GM21360 (cell line): Measurements from ENCODE around the gene TMEM266.

ENCODE experiments used
- ATAC-seq: cut with Tn5 transposase; IDR thresholded peaks from one replicate; pipeline ENCODE4 v1.9.1; 2021; ENCODE audit warnings: mild to moderate bottlenecking, moderate library complexity; ENCODE audit not compliant: unreplicated experiment

The TMEM266 gene

DNA sequence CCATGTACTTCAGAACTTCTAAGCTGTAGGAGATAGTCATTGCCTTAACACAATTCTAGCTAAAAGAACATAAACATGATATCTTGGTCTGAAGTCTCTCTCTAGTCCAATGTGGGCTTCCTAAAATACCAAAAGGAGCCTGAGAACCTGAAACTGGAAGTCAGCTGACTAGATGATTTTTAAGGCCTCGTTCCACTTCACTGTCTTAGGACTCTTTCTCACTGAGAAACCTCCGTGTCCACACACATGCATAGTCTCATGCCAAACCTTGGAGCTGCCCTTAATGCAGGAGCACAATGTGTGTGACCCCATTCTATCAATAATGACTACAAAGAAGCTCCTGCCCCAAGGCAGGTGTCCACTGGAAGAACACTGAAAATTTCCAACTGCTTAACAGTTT lies 163.7 kb downstream of the TMEM266 start:
- peak; percentile 70 for ATAC-seq

DNA sequence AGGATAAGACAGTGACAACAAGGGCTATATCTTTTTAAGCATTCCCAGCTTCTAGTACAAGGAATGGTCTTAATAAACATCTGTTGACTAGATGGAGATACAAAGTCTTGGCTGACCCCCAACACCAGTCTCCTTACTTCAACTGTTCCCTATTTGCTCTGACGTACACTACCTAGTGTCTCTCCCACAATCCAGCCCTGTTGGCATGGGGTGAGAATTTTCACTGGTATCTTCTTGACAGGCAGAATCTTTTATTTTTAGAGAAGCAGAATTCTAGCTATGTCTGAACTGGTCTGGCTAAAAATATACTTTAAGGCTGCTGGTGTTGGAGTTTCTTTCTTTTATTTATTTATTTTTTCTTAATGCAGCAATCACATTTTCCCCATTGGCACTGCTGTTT lies 169.5 kb downstream of the TMEM266 start:
- ATAC-seq: no peak

DNA sequence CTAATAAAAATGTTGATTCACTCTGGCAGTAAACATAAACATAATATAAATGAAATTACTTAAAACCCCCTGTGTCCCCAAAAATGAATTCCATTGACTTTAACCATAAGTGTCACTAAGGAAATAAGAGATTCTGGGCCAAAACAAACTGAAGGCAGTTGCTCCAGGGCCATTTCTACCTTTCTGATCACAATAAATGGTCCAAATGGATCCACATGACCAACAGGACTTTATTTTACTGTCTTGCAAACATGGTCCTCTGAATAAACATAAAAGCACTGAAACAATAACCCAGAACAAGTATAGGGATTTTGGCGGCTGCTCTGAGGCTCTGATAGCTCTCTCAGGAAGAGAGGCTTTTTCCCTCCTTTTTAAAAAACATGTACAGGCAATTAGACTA lies 174.1 kb downstream of the TMEM266 start:
- no peak for ATAC-seq

DNA sequence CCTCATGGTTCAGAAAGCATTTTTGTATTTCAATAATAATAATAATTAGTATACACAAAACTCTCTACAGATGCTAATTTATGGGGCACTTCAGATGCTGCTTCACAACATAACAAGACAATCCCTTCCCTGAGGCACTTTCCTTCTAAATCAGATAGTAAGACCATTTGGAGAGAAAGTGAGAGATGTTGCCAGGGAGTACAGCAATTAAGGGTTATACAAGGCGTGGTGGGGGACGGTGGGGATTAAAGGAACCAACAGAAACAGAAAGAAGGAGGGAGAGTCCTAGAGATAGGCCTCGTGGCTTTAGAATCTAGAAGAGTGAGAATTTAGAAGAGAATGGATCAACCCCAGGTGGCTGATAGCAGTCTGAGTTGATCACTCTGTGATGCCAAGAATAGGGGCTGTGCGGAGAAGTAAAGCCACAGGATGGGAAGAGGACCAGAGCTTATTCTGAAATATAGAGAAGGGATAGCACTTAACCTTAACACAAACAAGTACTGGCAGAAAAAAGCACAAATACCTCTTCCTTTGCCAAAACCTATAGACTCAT lies 174.6 kb downstream of the TMEM266 start:
- no peak for ATAC-seq

DNA sequence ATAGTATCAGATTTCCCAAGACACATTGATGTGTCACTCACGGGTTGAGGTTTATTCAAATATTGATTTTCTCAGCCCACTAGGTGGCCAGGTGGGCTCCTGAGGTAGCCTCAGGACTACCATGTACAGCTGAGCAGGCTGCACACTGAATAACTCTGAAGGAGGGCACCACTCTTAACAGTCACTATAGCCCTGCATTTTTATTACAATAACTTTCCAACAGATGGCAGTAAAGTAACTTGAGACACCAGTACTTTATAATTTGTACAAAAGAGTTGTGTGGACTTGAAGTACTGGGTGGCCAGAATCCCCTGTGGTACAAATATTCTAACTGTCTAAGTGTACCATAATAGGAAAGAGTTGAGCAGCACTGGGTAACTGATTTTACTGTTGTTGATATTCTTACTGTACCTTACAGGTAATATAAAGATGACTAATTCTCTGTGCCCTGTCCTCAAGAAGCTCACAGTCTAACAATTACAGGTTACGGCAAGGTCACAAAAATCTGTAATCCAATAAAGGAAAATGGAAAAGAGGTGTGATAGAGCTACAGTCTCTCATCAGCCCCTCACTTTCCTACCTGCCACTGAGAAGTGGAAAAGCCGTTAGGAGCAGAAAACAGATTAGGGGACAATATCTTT lies 175.5 kb downstream of the TMEM266 start:
- no peak for ATAC-seq

DNA sequence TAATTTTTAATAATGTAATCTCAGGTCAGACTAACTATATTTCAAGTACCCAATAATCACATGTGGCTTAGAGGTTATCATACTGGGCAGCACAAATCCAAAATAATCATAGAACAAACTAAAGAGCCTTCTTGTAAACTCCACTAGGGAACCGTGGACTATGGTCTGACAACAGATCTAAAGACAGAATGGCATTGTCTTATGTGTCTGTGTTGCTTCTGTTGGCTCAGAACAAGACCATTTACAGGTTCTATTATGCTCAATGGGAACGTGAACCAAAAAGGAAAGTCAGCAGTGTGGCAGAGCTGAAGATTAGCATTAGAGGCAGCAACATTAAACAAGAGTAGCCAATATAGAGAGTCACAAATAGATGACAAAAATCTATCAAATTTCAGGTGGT lies 176.6 kb downstream of the TMEM266 start:
- ATAC-seq: no peak

DNA sequence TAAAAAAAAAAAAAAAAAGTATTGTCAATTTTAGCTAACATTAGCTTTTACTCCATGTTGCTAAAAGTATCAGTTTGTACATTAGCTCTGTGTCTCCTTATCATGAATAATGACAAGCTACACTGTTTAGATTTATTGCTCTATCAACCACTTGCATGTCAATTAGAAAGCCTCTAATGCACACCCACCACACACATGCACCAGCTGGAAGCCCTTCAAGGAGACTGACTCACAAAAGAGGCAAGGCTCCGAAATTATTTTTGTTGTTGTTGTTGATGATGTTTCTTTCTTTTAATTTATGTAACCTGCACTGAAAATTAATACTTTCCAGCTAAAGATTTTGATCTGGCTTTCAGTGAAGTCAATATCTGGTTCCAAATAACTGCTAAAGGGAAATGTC lies 180.0 kb downstream of the TMEM266 start:
- ATAC-seq: no peak

DNA sequence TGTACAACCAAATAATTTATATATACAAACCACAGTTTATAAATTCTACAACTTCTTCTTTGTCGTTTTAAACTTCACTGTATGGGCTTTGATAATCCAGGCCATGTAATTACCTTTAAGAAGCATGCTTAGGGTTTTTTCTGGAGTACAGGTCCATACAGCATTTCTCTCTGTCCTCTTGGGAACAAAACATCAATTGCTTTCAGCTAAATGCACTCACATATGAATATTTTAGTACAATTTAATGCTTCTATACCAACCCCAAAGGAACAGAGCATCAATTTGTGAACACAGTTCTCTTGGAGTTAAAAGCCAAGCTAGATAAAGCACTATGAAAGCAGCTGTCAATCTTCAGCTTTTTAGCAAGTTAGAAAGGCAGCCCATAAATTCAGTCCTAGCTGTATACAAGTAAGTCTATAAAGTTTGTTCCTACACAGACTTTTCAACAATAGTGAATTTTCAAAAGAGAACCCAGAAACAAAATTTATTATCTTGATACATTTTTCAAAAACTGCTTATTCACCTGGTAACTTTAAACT lies 185.4 kb downstream of the TMEM266 start:
- ATAC-seq: no peak

DNA sequence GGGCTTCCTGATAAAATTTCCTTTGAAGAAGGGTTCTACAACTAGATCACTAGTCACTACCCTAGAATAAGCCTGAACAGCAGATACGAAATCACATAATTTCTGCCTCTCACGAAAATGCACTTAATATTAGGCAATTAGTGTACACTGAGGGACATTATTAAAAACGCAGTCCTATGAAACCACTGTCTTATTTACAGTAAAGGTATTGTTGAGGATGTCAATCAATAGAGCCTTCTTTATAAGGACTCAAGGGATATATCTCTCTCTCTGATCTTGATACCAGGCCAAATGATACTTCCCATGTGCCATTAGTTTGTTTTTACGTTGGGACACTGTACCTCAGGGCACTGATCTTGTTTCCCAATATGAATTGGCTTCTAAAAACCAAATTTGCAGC lies 191.9 kb downstream of the TMEM266 start:
- ATAC-seq: no peak

DNA sequence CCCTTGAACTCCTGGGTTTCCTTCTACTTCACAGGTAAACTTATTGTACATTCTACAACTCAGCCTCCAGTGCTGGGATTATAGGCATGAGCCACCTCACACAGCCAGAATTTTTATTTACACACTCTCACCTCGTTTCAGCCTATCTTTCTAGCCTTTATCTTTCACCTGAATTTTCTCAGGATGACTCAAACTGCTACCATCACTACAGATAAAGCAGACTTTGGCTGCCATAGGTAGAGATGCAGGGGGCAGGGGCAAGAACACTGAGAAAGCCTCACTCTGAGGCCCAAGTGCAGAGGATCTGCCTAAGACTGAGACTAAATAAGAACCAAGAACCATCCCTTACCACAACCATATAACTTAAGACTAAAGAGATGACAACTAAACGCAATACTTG lies 192.5 kb downstream of the TMEM266 start:
- ATAC-seq: no peak

DNA sequence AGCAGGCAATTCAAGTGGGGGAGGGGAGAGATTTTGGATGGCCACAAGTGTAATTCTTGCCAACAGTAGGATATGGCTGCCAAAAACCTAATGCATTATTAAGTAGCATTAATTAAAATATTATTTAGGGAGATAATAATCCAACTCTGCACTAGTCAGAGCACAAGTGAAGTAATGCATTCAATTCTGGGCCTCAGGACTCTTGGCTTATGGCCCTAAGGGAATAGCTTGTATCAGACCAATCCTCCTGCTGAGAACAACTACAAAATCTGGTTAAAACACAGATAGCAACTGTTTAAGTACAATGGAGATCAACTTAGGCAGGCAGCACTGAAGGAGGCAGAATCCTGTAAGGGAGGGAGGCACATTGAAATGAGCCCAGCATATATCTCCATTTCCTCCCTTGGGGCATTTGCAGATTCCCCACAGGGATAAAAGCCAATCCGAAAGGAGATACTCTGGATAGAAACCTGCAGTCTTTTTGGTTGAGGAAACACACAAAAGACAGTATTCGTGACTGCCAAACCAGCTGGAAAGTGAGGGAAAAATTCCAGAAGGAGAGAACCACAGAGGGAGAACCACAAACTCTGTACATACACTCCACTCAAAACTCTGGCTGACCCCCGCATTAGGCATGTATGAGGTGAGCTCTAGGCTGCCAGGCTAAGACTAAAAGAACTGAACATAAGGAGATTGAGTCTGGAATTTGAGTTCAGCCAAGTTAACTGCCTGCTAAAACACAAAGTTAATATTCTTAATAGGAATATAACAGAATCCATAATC lies 194.1 kb downstream of the TMEM266 start:
- no peak for ATAC-seq
